C4-2B (cell line): ENCODE measurements around the gene NCMAP.

Experiments used
- CTCF ChIP-seq: fragments of 450-650 bp; conservative IDR thresholded peaks from 2 replicates; pipeline ENCODE4 v1.5.1; 2017; ENCODE audit warnings: mild to moderate bottlenecking
- ZFX ChIP-seq: fragments of 450-650 bp; IDR thresholded peaks from 2 replicates; pipeline ENCODE4 v1.6.1; 2017

DNA sequence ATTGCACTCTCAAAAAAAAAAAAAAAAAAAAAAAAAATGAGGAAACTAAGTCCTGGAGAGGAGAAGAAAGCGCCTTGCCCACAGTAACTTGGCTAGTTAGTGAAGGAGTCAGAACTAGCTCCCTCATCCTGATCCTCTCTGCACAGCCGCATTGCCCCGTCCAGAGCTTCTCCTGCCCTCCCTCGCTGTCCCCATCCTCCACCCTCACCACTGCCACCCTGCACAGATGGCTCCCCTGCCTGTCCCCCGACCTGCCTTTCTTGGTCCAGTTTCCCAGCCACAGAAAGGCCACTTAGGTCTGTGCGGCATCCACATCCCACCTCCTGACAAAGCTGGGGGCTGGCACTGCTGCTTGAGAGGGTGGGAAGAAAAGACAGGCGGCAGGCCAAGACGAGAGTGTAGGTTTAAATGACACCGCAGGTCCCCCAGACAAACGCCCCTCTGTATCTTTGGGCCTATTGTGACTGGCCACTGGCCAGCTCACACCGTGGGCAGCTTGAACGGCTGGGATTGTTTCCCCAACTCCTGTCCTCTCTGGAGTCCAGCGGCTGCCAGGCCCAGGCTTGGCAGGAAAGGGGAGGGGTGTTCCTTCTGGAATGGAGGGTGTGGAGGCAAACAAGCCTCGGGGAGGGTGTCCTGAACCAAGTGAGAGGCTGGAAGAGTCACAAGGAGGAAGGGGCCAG, 20.2 kb downstream of the NCMAP start:
- TF ChIP-seq CTCF (no peak), ZFX (no peak)
